ENCODE measurements around the gene STYXL1. TPM values are rescaled to one million over a fixed set of nuclear protein-coding genes. Genes with fewer than 3 reads are reported as not detected.

The STYXL1 gene
- total and polyA plus RNA-seq, 2 donors (not counting 1 experiment from before 2014, with no cell fraction given) = 49.0 to 49.8 TPM

- H3K9me3 ChIP-seq (ENCODE audit: control insufficient read depth, insufficient read depth, low read depth, low read length) = no peaks in the 10 kb centered on the region
- no peak overlapping the region for H3K27ac ChIP-seq (ENCODE audit: insufficient read depth, low read length)
- no peak for DNase-seq (ENCODE audit: low read depth in 2 of 2)
Measured at GRCh38 chr7:75980430-75981202, 67.2 kb downstream of the STYXL1 start.

DNA sequence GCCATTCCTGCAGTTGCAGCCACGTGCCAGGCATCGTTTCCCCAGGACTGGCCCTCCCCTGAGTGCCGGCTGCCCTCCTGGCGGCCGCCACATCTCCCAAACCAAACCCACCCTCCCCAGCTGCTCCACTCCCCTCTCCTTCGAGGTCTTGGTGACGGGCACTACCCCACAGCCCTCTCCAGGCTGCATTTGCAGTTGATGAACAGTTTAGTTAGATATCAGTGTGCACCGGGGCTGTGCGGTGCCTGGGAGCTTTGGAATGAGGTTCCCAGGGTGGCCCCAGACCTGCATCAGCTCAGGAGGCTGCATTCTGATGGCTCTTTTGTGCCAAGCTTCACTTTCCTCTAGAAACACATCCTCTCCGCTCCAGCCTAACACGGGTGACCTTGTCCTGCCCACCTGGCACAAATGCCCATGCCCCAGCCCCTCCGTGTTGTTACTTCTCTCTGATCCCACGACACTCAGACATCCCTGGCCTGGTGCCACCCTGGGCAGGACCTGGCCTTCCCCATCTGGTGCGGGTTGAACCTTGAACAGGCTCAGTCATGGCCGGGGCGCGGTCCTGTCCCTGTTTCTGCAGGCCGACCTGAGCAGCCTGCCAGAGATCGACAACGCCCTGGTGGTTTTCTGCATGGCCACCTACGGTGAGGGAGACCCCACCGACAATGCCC is 67.9 kb downstream of the STYXL1 start:
- peaks cover 29% of the 10 kb centered on the region for H3K36me3 ChIP-seq (ENCODE audit: control insufficient read depth, insufficient read depth, low read length)
- TF ChIP-seq, protein P1, sequence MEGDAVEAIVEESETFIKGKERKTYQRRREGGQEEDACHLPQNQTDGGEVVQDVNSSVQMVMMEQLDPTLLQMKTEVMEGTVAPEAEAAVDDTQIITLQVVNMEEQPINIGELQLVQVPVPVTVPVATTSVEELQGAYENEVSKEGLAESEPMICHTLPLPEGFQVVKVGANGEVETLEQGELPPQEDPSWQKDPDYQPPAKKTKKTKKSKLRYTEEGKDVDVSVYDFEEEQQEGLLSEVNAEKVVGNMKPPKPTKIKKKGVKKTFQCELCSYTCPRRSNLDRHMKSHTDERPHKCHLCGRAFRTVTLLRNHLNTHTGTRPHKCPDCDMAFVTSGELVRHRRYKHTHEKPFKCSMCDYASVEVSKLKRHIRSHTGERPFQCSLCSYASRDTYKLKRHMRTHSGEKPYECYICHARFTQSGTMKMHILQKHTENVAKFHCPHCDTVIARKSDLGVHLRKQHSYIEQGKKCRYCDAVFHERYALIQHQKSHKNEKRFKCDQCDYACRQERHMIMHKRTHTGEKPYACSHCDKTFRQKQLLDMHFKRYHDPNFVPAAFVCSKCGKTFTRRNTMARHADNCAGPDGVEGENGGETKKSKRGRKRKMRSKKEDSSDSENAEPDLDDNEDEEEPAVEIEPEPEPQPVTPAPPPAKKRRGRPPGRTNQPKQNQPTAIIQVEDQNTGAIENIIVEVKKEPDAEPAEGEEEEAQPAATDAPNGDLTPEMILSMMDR (conservative IDR thresholded peaks at IDR 0.05 in 1 of 2, IDR thresholded peaks at IDR 0.05 in 1 of 2; ENCODE audit: low read depth in 1 of 2, low read length in 2 of 2) = no peak
- no peak for TF ChIP-seq EZH2 (IDR thresholded peaks at IDR 0.05; ENCODE audit: low read length, missing control alignments)
- no peaks in the 10 kb centered on the region for H3K27me3 ChIP-seq (ENCODE audit: control insufficient read depth, insufficient read depth, low read length)
- peaks cover 3% of the 10 kb centered on the region for H3K4me1 ChIP-seq (ENCODE audit: control insufficient read depth, extremely low read depth, insufficient read depth, low read length)
- H3K79me2 ChIP-seq (ENCODE audit: control insufficient read depth, insufficient read depth, low read length) = no peaks in the 10 kb centered on the region
- no peaks in the 10 kb centered on the region for H4K20me1 ChIP-seq (ENCODE audit: control insufficient read depth, extremely low read depth, insufficient read depth, low read length)
- no peak overlapping the region for H3K4me2 ChIP-seq (ENCODE audit: extremely low read depth, insufficient read depth, low read length)
- no peak overlapping the region for H3K9ac ChIP-seq (ENCODE audit: insufficient read depth, low read length)
- no peak overlapping the region for H3K4me3 ChIP-seq (replicated peaks in 1 of 4; ENCODE audit: control extremely low read depth in 1 of 4, insufficient read depth in 1 of 4, low read depth in 3 of 4, low read length in 4 of 4)
- H3K27ac ChIP-seq (ENCODE audit: insufficient read depth, low read length) = no peak overlapping the region
- no peak for DNase-seq (ENCODE audit: low read depth in 2 of 2)
- no peak overlapping the region for H2AFZ ChIP-seq (ENCODE audit: low read length)
- no peaks in the 10 kb centered on the region for H3K9me3 ChIP-seq (ENCODE audit: control insufficient read depth, insufficient read depth, low read depth, low read length)

More at GRCh38 chr7:75980430-75981202, 67.2 kb downstream of the STYXL1 start:
- Histone ChIP-seq H3K9ac (ENCODE audit: insufficient read depth, low read length) (no peak overlapping the region), H3K4me2 (ENCODE audit: extremely low read depth, insufficient read depth, low read length) (no peak overlapping the region), H3K79me2 (ENCODE audit: control insufficient read depth, insufficient read depth, low read length) (no peaks in the 10 kb centered on the region), H3K4me1 (ENCODE audit: control insufficient read depth, extremely low read depth, insufficient read depth, low read length) (peaks cover 3% of the 10 kb centered on the region), H3K36me3 (ENCODE audit: control insufficient read depth, insufficient read depth, low read length) (peaks cover 34% of the 10 kb centered on the region), H3K4me3 (replicated peaks in 1 of 4; ENCODE audit: control extremely low read depth in 1 of 4, insufficient read depth in 1 of 4, low read depth in 3 of 4, low read length in 4 of 4) (no peak overlapping the region), H4K20me1 (ENCODE audit: control insufficient read depth, extremely low read depth, insufficient read depth, low read length) (no peaks in the 10 kb centered on the region), H2AFZ (ENCODE audit: low read length) (no peak overlapping the region), H3K27me3 (ENCODE audit: control insufficient read depth, insufficient read depth, low read length) (no peaks in the 10 kb centered on the region)
- TF ChIP-seq EZH2 (IDR thresholded peaks at IDR 0.05; ENCODE audit: low read length, missing control alignments) = no peak
- TF ChIP-seq, protein P1 (conservative IDR thresholded peaks at IDR 0.05 in 1 of 2, IDR thresholded peaks at IDR 0.05 in 1 of 2; ENCODE audit: low read depth in 1 of 2, low read length in 2 of 2) = no peak

- Histone ChIP-seq H2AFZ (ENCODE audit: low read length) (no peak overlapping the region), H3K4me1 (ENCODE audit: control insufficient read depth, extremely low read depth, insufficient read depth, low read length) (peaks cover 3% of the 10 kb centered on the region), H4K20me1 (ENCODE audit: control insufficient read depth, extremely low read depth, insufficient read depth, low read length) (no peaks in the 10 kb centered on the region), H3K4me2 (ENCODE audit: extremely low read depth, insufficient read depth, low read length) (no peak overlapping the region), H3K79me2 (ENCODE audit: control insufficient read depth, insufficient read depth, low read length) (no peaks in the 10 kb centered on the region), H3K9me3 (ENCODE audit: control insufficient read depth, insufficient read depth, low read depth, low read length) (no peaks in the 10 kb centered on the region), H3K27me3 (ENCODE audit: control insufficient read depth, insufficient read depth, low read length) (no peaks in the 10 kb centered on the region), H3K9ac (ENCODE audit: insufficient read depth, low read length) (no peak overlapping the region), H3K36me3 (ENCODE audit: control insufficient read depth, insufficient read depth, low read length) (peaks cover 22% of the 10 kb centered on the region), H3K4me3 (replicated peaks in 1 of 4; ENCODE audit: control extremely low read depth in 1 of 4, insufficient read depth in 1 of 4, low read depth in 3 of 4, low read length in 4 of 4) (no peak overlapping the region), H3K27ac (ENCODE audit: insufficient read depth, low read length) (no peak overlapping the region)
- DNase-seq (ENCODE audit: low read depth in 2 of 2) = peak in 1 of 2 donors; percentile 62
- no peak for TF ChIP-seq EZH2 (IDR thresholded peaks at IDR 0.05; ENCODE audit: low read length, missing control alignments)
Measured at GRCh38 chr7:75977743-75978142, 70.1 kb downstream of the STYXL1 start.

Data from fibroblast of lung (primary cell).